Renal cortex interstitium (tissue), 15 donors: Measurements from ENCODE around the gene ZNF37A. TPM values are rescaled to one million over a fixed set of nuclear protein-coding genes. Genes with fewer than 3 reads are reported as not detected.
"Not testable (repeated sequence)": the region's sequence is repeated elsewhere in the genome, so short reads cannot be mapped to it uniquely, and the experiment has no call there.

Experiments used
- DNase-seq, 11 donors: peaks; one replicate each; pipeline ENCODE4 v3.0.0-alpha.2; 2013; ENCODE audit warnings: low read depth in 9 of 11, low spot score in 4 of 11; ENCODE audit errors: extremely low read depth in 1 of 11
- long read RNA-seq, 16 experiments: transcript quantifications; one replicate each; lab custom pipeline, GENCODE V29; 2026
- polyA plus RNA-seq, 3 donors: library from polyadenylated mRNA; unstranded; fragments of 120-200 nt; gene quantifications; one replicate each; pipeline ENCODE4 v1.2.1, GENCODE V29; 2013; ENCODE audit not compliant: insufficient read length in 3 of 3

Gene ZNF37A
- polyA plus RNA-seq, result 10 to 100 TPM; 17.2 to 21.5 (median 19.1) TPM
- long read RNA-seq, donor 1, result 0 reads
- long read RNA-seq, donor 2, full-length matches to known transcripts, result 1 of 1 reads
- long read RNA-seq, donor 2, partial matches to known transcripts, result 0 of 1 reads
- long read RNA-seq, donor 2, other reads (novel, unspliced or antisense), result 0 of 1 reads
- long read RNA-seq, donor 3, result 0 reads
- long read RNA-seq, donor 4, result 0 reads
- long read RNA-seq, donor 5, result 0 reads
- long read RNA-seq, donor 6, full-length matches to known transcripts, result 1 of 1 reads
- long read RNA-seq, donor 6, partial matches to known transcripts, result 0 of 1 reads
- long read RNA-seq, donor 6, other reads (novel, unspliced or antisense), result 0 of 1 reads
- long read RNA-seq, donor 7, result 0 reads
- long read RNA-seq, donor 8, full-length matches to known transcripts, result 1 of 1 reads
- long read RNA-seq, donor 8, partial matches to known transcripts, result 0 of 1 reads
- long read RNA-seq, donor 8, other reads (novel, unspliced or antisense), result 0 of 1 reads
- long read RNA-seq, donor 9, partial matches to known transcripts, result 0 of 1 reads
- long read RNA-seq, donor 9, other reads (novel, unspliced or antisense), result 0 of 1 reads
- long read RNA-seq, donor 10, result 0 reads
- long read RNA-seq, donor 11, full-length matches to known transcripts, result 1 of 1 reads
- long read RNA-seq, donor 11, partial matches to known transcripts, result 0 of 1 reads
- long read RNA-seq, donor 11, other reads (novel, unspliced or antisense), result 0 of 1 reads
- long read RNA-seq, donor 12, result 0 reads
- long read RNA-seq, donor 13, result 0 reads
- long read RNA-seq, donor 14, full-length matches to known transcripts, result 1 of 1 reads
- long read RNA-seq, donor 14, partial matches to known transcripts, result 0 of 1 reads
- long read RNA-seq, donor 14, other reads (novel, unspliced or antisense), result 0 of 1 reads
- long read RNA-seq, donor 15, result 0 reads
- long read RNA-seq, donor 16, result 0 reads

DNA sequence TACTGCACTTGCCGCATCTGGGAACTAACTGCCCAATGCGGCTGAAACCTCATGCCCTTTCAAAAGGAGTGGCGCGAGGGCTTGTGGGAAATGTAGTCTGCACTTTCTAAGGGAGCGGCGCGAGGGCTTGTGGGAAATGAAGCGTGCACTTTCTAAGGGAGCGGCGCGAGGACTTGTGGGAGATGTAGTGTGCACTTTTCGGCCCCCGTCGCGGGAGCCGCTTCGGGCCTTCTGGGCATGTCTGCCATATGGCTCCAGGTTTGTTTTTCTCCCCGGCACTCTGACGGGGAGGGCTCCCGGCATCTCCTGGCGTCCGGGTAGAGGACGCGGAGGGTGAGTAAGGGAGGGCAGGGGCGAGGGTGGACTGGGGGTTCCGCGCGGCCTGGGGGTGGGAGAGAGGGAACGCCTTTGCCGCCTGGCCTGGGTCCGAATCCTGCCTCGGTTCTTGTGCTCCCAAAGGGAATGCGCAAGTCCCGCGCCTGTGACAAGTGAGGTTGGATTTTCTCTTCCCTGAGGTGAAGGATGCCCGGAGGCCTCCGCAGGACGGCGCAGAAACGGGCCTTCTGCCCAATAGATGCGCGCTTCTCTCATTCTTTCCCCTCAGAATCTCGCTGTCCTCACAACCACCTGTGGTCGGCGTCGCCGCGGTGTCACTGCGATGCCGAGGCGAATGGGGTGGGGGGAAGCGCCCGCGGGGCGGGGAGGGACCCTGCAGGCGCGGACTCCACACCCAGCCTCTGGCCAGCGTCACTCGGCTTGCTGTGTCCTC is at the start of gene ZNF37A:
Gene ZNF37A, plus strand, starts transcription at position 180 of the 769 bp plus-strand sequence. CDS start 2,281 bp downstream, outside the sequence.
- DNase-seq, result peak; percentile 87 to 98 (median 93)

DNA sequence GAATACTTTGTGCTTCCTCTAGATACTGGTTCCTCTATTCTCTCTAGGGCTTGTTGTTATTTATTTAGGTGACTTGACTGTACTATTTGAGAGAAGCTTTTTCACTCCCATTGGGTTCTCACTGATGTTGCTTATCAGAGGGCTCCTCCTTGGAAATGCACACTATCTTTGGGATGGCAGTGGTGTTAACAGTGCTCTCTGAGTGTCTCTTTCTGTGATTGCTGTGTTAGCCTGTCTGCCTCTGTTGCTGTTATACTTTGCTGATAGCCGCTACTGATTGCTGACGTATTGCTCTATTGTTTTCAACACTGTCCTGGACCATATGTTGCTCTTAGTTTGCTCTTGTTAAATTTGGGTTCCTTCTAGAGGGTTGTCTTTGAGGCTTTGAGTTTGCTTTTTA is 49.0 kb upstream of the ZNF37A start:
- no peak for DNase-seq

GRCh38 chr10:38047666-38048065 is 46.5 kb upstream of the ZNF37A start:
- no peak for DNase-seq

- DNase-seq, result no peak
These were observed 43.9 kb upstream of the ZNF37A start for GRCh38 chr10:38050212-38050611.

DNA sequence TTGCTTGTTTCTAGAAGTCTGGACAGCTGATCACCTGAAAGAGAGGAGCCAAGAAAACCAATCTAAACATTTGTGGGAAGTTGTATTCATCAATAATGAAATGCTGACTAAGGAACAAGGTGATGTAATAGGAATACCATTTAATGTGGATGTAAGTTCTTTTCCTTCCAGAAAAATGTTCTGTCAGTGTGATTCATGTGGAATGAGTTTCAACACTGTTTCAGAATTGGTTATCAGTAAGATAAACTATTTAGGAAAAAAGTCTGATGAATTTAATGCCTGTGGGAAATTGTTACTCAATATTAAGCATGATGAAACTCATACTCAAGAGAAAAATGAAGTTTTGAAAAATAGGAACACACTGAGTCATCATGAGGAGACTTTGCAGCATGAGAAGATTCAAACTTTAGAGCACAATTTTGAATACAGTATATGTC is 39.8 kb upstream of the ZNF37A start:
- DNase-seq, result no peak

GRCh38 chr10:38055274-38055894 is 38.8 kb upstream of the ZNF37A start:
- DNase-seq, result not testable (repeated sequence)

DNA sequence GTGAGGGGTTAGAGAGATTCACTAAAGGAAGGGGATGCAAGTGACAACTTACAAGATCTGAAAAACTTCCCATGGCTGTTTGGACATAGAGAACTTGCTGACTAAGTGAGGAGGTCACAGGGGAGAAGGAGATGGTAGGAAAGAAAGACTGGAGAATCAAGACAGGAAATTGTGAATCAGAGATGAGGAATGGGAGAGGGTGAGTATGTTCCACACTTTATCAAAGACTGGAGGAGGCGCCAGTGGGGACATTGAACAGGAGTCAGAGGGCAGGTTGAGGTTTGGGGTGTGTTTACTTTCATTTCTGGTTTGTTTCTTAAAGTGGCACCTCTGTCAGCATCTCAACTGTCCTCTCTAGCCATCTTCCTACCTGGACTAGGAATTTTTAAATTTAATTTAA is 24.5 kb upstream of the ZNF37A start:
- not testable (repeated sequence) for DNase-seq

DNA sequence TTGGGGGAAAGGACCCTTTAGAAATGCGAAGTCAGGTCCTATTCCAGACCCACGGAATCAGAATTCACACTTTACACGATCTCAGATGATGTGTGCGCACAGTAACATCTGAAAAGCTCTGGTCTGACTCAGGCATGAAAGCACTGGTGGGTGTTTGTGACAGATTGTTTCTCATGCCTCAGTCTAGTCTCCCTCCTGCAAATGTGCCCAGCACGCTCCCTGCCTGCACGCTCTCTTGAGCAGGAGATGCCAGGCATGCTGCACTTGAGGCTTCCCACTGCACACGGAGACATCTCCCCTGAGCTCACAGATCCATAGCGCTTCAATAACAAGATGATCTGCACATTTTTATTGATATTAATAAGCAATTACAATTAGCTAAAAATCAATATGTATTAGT is 23.6 kb upstream of the ZNF37A start:
- no peak for DNase-seq

DNA sequence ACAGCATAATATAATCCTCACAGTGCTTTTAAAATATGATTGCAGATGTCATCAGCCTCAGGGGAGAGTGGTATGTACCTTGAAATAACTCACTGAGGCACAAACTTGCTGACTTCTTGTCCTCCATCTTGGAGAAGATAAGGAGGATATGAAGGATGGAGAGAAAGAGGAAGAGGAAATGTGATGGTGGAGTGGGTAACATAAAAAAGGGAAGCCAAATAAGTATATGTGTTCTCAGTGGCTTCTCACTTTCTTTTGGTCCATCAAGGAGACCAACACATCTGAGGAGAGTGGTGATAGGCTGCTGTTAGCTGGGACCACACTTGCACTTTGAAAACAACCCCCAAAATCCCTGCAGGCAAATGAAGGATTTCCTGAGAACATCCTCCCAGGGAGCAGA is 21.6 kb upstream of the ZNF37A start:
- no peak for DNase-seq

DNA sequence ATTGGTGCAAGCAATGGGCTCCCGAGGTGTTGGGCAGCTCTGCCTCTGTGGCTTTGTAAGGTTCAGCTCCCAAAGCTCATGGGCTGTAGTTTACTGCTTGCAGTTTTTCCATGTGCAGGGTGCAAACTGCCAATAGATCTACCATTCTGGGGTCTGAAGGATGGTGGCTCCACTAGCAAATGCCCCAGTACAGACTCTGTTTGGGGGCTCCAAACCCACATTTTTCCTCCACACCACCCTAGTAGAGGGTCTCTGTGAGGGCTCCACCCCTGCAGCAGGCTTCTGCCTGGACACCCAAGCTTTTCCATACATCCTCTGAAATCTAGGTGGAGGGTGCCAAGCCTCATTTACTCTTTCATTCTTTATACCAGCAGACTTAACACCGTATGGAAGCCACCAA is 17.4 kb upstream of the ZNF37A start:
- DNase-seq, result no peak

GRCh38 chr10:38093318-38093717 is 819 bp upstream of the ZNF37A start:
- not testable (repeated sequence) for DNase-seq

DNA sequence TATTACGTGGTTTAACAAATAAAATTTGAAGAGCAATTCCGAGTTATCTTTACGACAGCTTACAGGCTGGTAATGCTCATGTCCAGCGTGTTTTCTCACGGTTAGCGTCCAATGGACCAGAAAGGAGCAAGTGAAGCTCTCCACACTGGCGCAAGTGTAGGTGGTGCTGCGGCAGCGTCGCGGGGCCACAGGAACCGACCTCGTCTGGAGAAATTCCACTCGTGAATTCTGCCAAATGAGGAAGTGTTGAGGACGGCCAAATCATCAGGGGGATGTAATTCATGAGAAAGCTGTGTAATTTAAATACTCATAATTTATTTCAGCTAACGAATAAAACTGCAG is 350 bp upstream of the ZNF37A start:
- no peak for DNase-seq

DNA sequence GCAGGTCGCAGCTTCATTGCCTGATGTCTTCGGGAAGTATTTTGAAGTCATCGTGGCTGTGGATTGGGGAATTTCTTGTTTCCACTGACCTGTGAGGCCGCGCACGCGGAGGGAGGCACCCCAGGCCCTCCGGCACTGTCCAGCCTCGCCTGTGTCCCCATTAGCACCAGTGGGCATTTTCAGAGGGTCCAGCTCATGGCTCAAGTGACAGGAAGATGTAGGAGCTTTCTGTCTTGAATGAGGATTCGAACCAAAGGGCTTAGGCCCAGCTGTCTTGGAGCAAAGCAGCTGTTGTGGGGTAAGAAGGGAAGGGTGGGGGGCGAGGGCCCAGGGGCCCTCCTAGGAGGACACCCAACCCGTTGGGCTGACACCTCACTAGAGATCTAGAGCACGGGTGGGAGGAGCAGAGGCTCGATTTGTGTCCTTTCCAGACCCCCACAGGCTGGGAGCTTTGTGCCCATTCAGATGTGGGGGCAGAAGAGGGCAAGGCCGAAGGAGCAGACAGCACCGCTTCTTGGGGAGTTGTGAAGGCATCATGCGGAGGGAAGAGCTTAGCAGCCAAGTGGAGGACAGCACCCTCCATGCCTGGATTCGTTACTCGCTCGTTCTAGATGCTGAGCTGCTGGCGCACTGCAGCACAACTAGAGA is 914 bp downstream of the ZNF37A start:
- no peak for DNase-seq

- DNase-seq, result no peak
These were observed 8.7 kb downstream of the ZNF37A start for GRCh38 chr10:38102880-38103279.

GRCh38 chr10:38103756-38104155 is 9.6 kb downstream of the ZNF37A start:
- no peak for DNase-seq

DNA sequence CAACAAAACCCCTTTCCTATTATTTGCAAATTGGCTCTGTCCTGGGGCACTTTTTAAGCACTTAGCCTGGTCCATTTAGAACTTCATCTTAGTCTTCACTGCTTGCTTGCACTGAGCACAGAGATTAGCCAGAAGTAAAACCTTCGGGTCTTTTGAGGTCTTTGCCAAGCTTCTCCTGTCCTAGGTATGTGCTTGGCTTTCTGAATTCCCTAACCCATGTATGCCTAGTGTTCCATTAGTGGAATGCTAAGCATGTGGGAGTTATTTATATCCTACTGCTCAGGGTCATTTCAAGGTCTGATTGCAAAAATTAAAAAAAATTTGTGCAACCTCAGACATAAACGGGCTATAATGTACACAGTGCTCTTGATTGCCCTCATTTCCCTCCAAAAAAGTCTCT is 18.0 kb downstream of the ZNF37A start:
- DNase-seq, result no peak

- no peak for DNase-seq
These were observed 24.1 kb downstream of the ZNF37A start for GRCh38 chr10:38118072-38118807.

GRCh38 chr10:38119038-38119437 is 24.9 kb downstream of the ZNF37A start:
- no peak for DNase-seq
